H1 (cell line): ENCODE measurements around the gene ENOSF1. TPM values are rescaled to one million over a fixed set of nuclear protein-coding genes. Genes with fewer than 3 reads are reported as not detected.

Experiments
- ASH2L ChIP-seq: fragments of 200-600, 300-600 bp; sonication (generic); IDR thresholded peaks from one replicate; pipeline ENCODE4 v1.7.1; 2017; ENCODE audit warnings: low read length
- CBX5 ChIP-seq: fragments of 300-800, 300-1000 bp; sonication (generic); IDR thresholded peaks from 2 replicates; pipeline ENCODE4 v1.7.1; 2016; ENCODE audit warnings: antibody characterized with exemption, low read length, low read depth
- CBX8 ChIP-seq: fragments of 300-800, 300-1000 bp; sonication (generic); IDR thresholded peaks from 2 replicates; pipeline ENCODE4 v1.7.1; 2016; ENCODE audit warnings: low read depth, low read length, borderline replicate concordance
- CTCF ChIP-seq, 3 experiments: IDR thresholded peaks; 1 replicate in 2 of 3; 2 replicates in 1 of 3; pipeline versions ENCODE4 v1.5.1 to v1.6.1; 2011; ENCODE audit warnings: low read length in 3 of 3, mild to moderate bottlenecking in 3 of 3, inconsistent platforms in 2 of 3, low read depth in 1 of 3, moderate library complexity in 1 of 3; ENCODE audit not compliant: insufficient read depth in 1 of 3; ENCODE audit errors: control extremely low read depth in 1 of 3
- EZH2 ChIP-seq: fragments of 200-600 bp; sonication (generic); IDR thresholded peaks from 2 replicates; pipeline ENCODE4 v1.7.1; 2012; ENCODE audit warnings: low read depth, mild to moderate bottlenecking, moderate library complexity, low read length, inconsistent platforms; ENCODE audit not compliant: severe bottlenecking
- FOSL1 ChIP-seq: IDR thresholded peaks from 2 replicates; pipeline ENCODE4 v1.6.1; 2011; ENCODE audit warnings: mild to moderate bottlenecking, low read depth, low read length, moderate library complexity; ENCODE audit not compliant: insufficient read depth
- GABPA ChIP-seq: IDR thresholded peaks from 2 replicates; pipeline ENCODE4 v1.6.1; 2011; ENCODE audit warnings: mild to moderate bottlenecking, low read length, moderate library complexity, borderline replicate concordance; ENCODE audit not compliant: insufficient read depth
- JUN ChIP-seq: IDR thresholded peaks from 2 replicates; pipeline ENCODE4 v1.6.1; 2011; ENCODE audit warnings: low read depth, mild to moderate bottlenecking, improper control_type of control experiment, low read length
- KDM1A ChIP-seq: fragments of 200-600, 300-600 bp; sonication (generic); IDR thresholded peaks from 2 replicates; pipeline ENCODE4 v1.7.1; 2016; ENCODE audit warnings: mild to moderate bottlenecking, low read length, borderline replicate concordance
- KDM4A ChIP-seq: IDR thresholded peaks from one replicate; pipeline ENCODE4 v1.7.1; 2012; ENCODE audit warnings: low read depth, mild to moderate bottlenecking, moderate library complexity, low read length, inconsistent platforms; ENCODE audit not compliant: severe bottlenecking
- MAFK ChIP-seq: IDR thresholded peaks from 2 replicates; pipeline ENCODE4 v1.6.1; 2012; ENCODE audit warnings: low read depth, mild to moderate bottlenecking, improper control_type of control experiment, low read length
- PHF8 ChIP-seq: fragments of 200-600 bp; sonication (generic); conservative IDR thresholded peaks from 2 replicates; pipeline ENCODE4 v1.7.1; 2012; ENCODE audit warnings: low read depth, mild to moderate bottlenecking, inconsistent platforms, low read length, moderate library complexity
- POLR2A ChIP-seq, 2 experiments: IDR thresholded peaks; 1 replicate in 1 of 2; 2 replicates in 1 of 2; pipeline ENCODE4 v1.6.1; 2011; ENCODE audit warnings: low read depth in 2 of 2, low read length in 2 of 2, mild to moderate bottlenecking in 2 of 2; ENCODE audit errors: control extremely low read depth in 1 of 2
- RAD21 ChIP-seq, 2 experiments: IDR thresholded peaks in 1 of 2; conservative IDR thresholded peaks in 1 of 2; 2 replicates each; pipeline ENCODE4 v1.6.1; 2011; ENCODE audit warnings: low read depth in 2 of 2, low read length in 2 of 2, improper control_type of control experiment in 1 of 2, inconsistent platforms in 1 of 2, mild to moderate bottlenecking in 1 of 2, moderate library complexity in 1 of 2
- SIN3A ChIP-seq, 2 experiments: IDR thresholded peaks in 1 of 2; conservative IDR thresholded peaks in 1 of 2; 2 replicates each; pipeline ENCODE4 v1.6.1; 2011 to 2012; ENCODE audit warnings: low read length in 2 of 2, improper control_type of control experiment in 1 of 2, low read depth in 1 of 2, mild to moderate bottlenecking in 1 of 2
- SUZ12 ChIP-seq: fragments of 200-600 bp; sonication (generic); IDR thresholded peaks from 2 replicates; pipeline ENCODE4 v1.6.1; 2012; ENCODE audit warnings: mild to moderate bottlenecking, inconsistent platforms, low read length, moderate library complexity, mixed read lengths
- TAF7 ChIP-seq: optimal IDR thresholded peaks from 2 replicates; pipeline ENCODE3; 2011; ENCODE audit warnings: low read depth, mild to moderate bottlenecking, inconsistent platforms, low read length, moderate library complexity, borderline replicate concordance
- TCF12 ChIP-seq: IDR thresholded peaks from 2 replicates; pipeline ENCODE4 v1.6.1; 2011; ENCODE audit warnings: low read depth, mild to moderate bottlenecking, low read length
- USF2 ChIP-seq: IDR thresholded peaks from 2 replicates; pipeline ENCODE4 v1.6.1; 2011; ENCODE audit warnings: low read length, improper control_type of control experiment
- polyA plus RNA-seq, 7 experiments: library from polyadenylated mRNA; depleted of rRNA in 3 of 7; stranded (reverse) in 5 of 7; unstranded in 2 of 7; fragments of >200 nt in 5 of 7; fragments of 200-250 nt in 2 of 7; gene quantifications; 1 replicate in 5 of 7; 2 replicates in 1 of 7; 4 replicates in 1 of 7; pipeline versions ENCODE4 v1.2.1 to v1.2.3, GENCODE V29; 2011 to 2013; ENCODE audit warnings: missing spikeins in 2 of 7, mixed read lengths in 2 of 7
- total RNA-seq: library from RNA; stranded (reverse); fragmentation: NEBNext Ultra II Directional; extraction: Animal tissue kit (Norgen Biotek cat#: 25700); gene quantifications from 2 replicates; pipeline ENCODE4 v1.2.1, GENCODE V29; 2021

ENOSF1 gene
- total and polyA plus RNA-seq, 2 of the 8 experiments (the other 6 are each of a cell fraction or from before 2014, with no cell fraction given): 15.4 to 26.4 TPM

- TF ChIP-seq MAFK (no peak), GABPA (no peak), KDM1A (no peak), JUN (no peak), SIN3A (conservative IDR thresholded peaks at IDR 0.05 in 1 of 2, IDR thresholded peaks at IDR 0.05 in 1 of 2; ENCODE audit: low read depth in 1 of 2, low read length in 2 of 2) (peak in 1 of 2 experiments; percentile 19; a peak in 2 of 4 replicates), CTCF (IDR thresholded peaks at IDR 0.05; ENCODE audit: control extremely low read depth in 1 of 3, insufficient read depth in 1 of 3, low read depth in 1 of 3, low read length in 3 of 3) (no peak), POLR2A (IDR thresholded peaks at IDR 0.05; ENCODE audit: control extremely low read depth in 1 of 2, low read depth in 2 of 2, low read length in 2 of 2) (peak; percentile 78 to 85), CBX5 (no peak), SUZ12 (no peak), CBX8 (no peak), TCF12 (no peak), EZH2 (no peak), ASH2L (no peak), USF2 (no peak), FOSL1 (no peak), RAD21 (IDR thresholded peaks at IDR 0.05 in 1 of 2, conservative IDR thresholded peaks at IDR 0.05 in 1 of 2; ENCODE audit: low read depth in 2 of 2, low read length in 2 of 2) (no peak), TAF7 (peak; percentile 43), PHF8 (peak; percentile 8; the same call in 1 of the 2 replicates), KDM4A (peak; percentile 55)
Observed at GRCh38 chr18:658001-658946, 54.2 kb downstream of the ENOSF1 start (continued).
